Activated T-cell treated with anti-CD3 and anti-CD28 coated beads, Interleukin-2, amount 50 U/mL, for 24 hours (primary cell): ENCODE data around the gene GCNT1.
"Not testable (repeated sequence)": the region's sequence is repeated elsewhere in the genome, so short reads cannot be mapped to it uniquely, and the experiment has no call there.

Experiments
- DNase-seq: peaks from one replicate; pipeline ENCODE4 v3.0.0-alpha.2; 2020
- H3K27ac Mint-ChIP-seq: 2 replicates; pipeline ENCODE4 v1.8.0; 2020; ENCODE audit warnings: mild to moderate bottlenecking, mixed read lengths
- H3K27me3 Mint-ChIP-seq: 2 replicates; pipeline ENCODE4 v1.8.0; 2020; ENCODE audit warnings: mixed read lengths
- H3K36me3 Mint-ChIP-seq: 2 replicates; pipeline ENCODE4 v1.8.0; 2020; ENCODE audit warnings: low read depth, mixed read lengths
- H3K4me1 Mint-ChIP-seq: 2 replicates; pipeline ENCODE4 v1.8.0; 2020; ENCODE audit warnings: low read depth, mixed read lengths
- H3K4me3 Mint-ChIP-seq: 2 replicates; pipeline ENCODE4 v1.8.0; 2020; ENCODE audit warnings: mild to moderate bottlenecking, moderate library complexity, mixed read lengths
- H3K9me3 Mint-ChIP-seq: 2 replicates; pipeline ENCODE4 v1.8.0; 2020; ENCODE audit warnings: mixed read lengths

GCNT1 gene

DNA sequence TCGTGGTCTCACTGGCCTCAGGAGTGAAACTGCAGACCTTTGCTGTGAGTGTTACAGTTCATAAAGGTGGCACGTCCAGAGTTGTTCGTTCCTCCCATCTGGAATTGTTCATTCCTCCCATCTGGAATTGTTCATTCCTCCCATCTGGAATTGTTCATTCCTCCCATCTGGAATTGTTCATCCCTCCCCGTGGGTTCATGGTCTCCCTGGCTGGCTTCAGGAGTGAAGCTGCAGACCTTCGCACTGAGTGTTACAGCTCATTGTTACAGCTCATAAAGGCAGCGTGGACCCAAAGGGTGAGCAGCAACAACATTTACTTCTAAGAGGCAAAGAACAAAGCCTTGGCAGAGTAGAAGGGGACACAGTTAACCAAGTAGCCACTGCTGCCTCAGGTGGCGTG is 69.1 kb downstream of the GCNT1 start:
- Mint-ChIP-seq H3K9me3 (no peaks in the 10 kb centered on the region), H3K27ac (no peak overlapping the region), H3K4me1 (peaks cover 7% of the 10 kb centered on the region), H3K27me3 (no peaks in the 10 kb centered on the region), H3K4me3 (no peak overlapping the region), H3K36me3 (no peaks in the 10 kb centered on the region)
- DNase-seq = no peak

DNA sequence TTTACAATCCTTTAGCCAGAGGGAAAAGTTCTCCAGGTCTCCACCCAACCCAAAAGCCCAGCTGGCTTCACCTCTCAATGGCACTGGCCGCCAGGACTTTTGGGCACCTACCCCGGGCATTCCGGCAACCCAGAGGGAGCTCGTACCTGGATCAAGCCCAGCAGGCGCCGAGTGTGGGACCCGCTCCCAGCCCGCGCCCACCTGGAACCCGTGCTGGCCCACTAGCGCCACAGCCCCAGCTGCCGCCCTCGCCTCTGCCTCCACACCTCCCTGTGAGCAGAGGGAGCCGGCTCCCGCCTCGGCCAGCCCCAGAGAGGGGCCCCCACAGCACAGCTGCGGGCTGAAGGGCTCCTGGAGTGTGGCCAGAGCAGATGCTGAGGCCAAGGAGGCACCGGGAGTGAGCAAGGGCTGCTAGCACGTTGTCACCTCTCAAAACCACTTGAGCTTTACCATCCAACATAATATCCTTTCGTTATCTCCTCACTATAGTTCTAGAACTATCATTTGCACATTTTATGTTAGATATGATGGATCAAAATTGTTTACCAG is 69.7 kb downstream of the GCNT1 start:
- no peaks in the 10 kb centered on the region for H3K36me3 Mint-ChIP-seq
- no peaks in the 10 kb centered on the region for H3K27me3 Mint-ChIP-seq
- H3K4me3 Mint-ChIP-seq = no peak overlapping the region
- no peak for DNase-seq
- H3K9me3 Mint-ChIP-seq = no peaks in the 10 kb centered on the region
- no peak overlapping the region for H3K27ac Mint-ChIP-seq
- H3K4me1 Mint-ChIP-seq = peaks cover 12% of the 10 kb centered on the region

DNA sequence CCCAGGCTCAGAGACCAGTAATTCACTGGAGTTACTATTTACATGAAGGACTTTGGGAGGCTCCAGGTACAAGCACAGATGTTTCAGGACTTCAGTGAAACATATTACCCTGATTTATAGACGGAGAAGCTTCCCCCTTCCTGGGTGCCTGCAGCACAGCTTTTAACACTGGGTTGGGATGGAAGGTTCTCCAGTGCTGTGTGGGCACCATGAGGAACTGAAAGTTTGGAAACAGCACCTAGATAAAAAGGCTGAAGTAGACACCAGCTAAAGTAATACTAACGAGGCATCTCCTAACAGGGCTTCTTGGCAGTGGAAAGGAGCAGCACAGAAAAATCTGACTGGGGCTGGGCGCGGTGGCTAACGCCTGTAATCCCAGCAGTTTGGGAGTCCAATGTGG is 70.7 kb downstream of the GCNT1 start:
- no peak for DNase-seq
- Mint-ChIP-seq H3K27me3 (no peaks in the 10 kb centered on the region), H3K4me1 (peaks cover 17% of the 10 kb centered on the region), H3K9me3 (no peaks in the 10 kb centered on the region), H3K36me3 (no peaks in the 10 kb centered on the region), H3K4me3 (no peak overlapping the region), H3K27ac (no peak overlapping the region)

DNA sequence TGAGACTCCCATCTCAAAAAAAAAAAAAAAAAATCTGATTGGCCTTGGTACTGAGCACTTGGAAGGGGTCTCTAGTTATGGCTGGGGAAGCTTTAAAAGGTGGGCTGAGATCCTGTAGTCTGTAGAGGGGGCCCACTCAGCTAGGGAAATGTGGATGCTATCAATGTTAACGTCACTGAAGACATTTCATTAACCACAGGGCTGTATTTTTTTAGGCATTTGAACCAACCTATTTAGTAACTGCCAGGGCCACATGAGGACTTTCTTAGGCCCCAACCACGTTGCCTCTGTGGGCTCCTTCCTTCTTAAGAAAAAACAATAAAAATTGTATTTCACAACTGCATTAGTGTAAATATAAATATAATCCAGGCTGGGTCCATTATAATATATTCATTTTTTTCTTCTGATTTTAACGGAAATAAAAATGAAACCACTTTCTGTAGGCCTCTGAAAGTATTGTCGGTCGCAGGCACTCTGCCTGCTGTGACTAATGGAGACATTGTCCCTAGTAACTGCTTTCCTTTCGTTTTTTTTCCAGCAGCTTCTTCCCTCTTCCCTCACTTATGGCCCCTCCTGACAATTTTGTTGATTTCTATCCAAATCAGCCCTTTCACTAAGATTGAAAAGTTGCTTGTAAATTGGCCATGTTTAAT is 71.6 kb downstream of the GCNT1 start:
- Mint-ChIP-seq H3K27ac (no peak overlapping the region), H3K36me3 (no peaks in the 10 kb centered on the region), H3K9me3 (no peaks in the 10 kb centered on the region), H3K4me1 (peaks cover 17% of the 10 kb centered on the region), H3K4me3 (no peak overlapping the region), H3K27me3 (no peaks in the 10 kb centered on the region)
- no peak for DNase-seq

DNA sequence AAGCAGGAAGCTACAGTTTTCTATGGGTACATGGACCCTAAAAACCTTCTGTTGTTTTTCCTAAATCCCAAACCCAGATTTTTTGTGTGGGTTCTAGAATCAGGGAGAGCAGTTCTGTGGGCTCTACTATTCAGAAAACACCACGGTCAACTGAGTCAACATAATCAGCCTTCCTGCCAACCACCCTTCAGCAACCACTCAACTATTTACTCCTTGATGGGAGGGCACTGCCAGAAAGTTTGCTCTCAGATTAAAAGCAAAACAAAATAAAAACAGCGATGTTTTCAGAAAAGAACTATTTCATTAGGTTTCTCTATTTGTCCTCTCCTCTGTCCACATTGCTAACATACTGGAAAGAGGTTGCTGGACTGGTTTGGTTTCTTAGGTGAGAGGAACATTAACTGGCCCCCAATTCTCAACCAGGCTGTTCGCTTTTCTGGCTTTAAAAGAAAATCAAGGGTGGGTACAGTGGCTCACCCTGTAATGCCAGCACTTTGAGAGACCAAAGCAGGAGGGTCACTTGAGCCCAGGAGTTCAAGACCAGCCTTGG is 72.3 kb downstream of the GCNT1 start:
- no peak overlapping the region for H3K4me3 Mint-ChIP-seq
- peaks cover 17% of the 10 kb centered on the region for H3K4me1 Mint-ChIP-seq
- DNase-seq = no peak
- no peak overlapping the region for H3K27ac Mint-ChIP-seq
- no peaks in the 10 kb centered on the region for H3K9me3 Mint-ChIP-seq
- H3K36me3 Mint-ChIP-seq = no peaks in the 10 kb centered on the region
- no peaks in the 10 kb centered on the region for H3K27me3 Mint-ChIP-seq

DNA sequence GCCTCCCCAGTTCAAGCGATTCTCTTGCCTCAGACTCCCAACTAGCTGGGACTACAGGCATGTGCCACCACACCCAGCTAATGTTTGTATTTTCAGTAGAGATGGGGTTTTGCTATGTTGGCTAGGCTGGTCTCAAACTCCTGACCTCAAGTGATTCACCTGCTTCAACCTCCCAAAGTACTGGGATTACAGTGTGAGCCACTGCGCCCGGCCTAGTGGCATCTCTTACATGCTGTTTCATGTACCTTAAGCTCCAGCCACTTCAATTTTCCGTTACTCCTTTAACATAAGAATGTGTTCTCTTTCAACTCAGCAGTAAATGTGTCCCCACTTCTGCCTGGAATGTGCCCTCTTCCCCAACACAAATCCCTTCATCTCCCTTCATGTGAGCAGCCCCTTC is 73.9 kb downstream of the GCNT1 start:
- H3K36me3 Mint-ChIP-seq, H3K9me3 Mint-ChIP-seq, DNase-seq, H3K27me3 Mint-ChIP-seq, H3K4me3 Mint-ChIP-seq, H3K27ac Mint-ChIP-seq: not testable (repeated sequence)
- peaks cover 17% of the 10 kb centered on the region for H3K4me1 Mint-ChIP-seq

DNA sequence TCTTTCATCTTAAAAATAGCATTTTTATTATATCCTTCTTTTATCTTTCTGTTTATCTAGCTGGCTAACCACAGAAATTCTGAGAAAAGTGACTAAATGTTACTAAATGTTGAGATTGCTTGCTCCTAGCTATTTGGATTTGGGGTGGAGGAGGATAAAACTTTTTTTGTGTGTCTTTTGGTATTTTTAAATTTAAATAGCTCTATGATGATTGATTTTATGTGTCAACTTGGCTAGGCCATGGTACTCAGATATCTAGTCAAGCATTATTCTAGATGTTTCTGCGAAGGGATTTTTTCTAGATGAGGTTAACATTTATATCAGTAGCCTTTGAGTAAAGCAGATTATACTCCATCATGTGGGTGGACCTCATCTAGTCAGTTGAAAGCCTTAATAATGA is 75.0 kb downstream of the GCNT1 start:
- H3K9me3 Mint-ChIP-seq = no peaks in the 10 kb centered on the region
- no peak overlapping the region for H3K4me3 Mint-ChIP-seq
- DNase-seq = no peak
- H3K27me3 Mint-ChIP-seq = no peaks in the 10 kb centered on the region
- H3K4me1 Mint-ChIP-seq = peaks cover 17% of the 10 kb centered on the region
- H3K27ac Mint-ChIP-seq = no peak overlapping the region
- no peaks in the 10 kb centered on the region for H3K36me3 Mint-ChIP-seq

DNA sequence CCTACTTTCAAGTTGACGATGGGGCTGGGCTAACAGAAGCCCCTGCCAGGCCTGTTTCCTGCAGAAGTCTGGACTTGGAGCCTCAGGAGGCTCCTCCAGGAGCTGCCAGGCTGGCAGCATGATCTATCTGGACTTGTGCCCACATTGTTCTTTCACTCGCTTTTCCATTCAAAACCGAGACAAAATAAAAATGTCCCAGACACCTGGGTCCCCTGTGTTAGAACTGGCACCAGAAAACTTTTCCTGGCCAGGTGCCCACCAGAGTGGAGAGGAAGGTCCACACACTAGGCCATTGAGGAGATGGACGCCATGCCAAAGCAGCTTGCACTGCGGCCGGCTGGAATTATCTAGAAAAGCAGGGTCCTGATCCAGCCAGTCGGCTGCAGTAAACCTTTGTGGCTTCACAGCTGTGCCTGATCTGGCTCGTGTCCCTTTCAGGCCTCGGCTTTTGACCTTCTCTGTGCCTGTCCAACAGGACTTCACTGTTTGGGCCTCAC is 78.2 kb downstream of the GCNT1 start:
- Mint-ChIP-seq H3K9me3 (no peaks in the 10 kb centered on the region), H3K4me1 (peaks cover 11% of the 10 kb centered on the region), H3K27ac (no peak overlapping the region), H3K36me3 (no peaks in the 10 kb centered on the region), H3K4me3 (no peak overlapping the region), H3K27me3 (no peaks in the 10 kb centered on the region)
- no peak for DNase-seq

DNA sequence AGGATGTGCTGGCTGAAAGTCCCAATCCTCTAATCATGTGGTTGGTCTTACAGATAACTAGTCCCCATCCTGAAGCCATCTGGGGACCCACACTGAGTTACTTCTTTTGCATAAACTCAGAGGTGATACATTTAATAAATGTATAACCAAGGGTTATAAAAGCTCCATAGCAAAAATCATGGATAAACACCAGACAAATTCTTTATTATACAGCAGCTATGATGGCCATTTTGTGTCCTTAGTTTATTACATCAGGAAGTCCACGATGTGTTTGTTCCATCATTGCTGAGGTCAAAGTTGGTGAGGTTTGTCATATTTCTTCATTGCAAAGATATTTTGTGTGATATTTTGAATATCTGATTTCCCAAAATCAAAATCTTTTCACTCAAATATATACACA is 80.2 kb downstream of the GCNT1 start:
- Mint-ChIP-seq H3K27ac (no peak overlapping the region), H3K4me3 (no peak overlapping the region), H3K27me3 (no peaks in the 10 kb centered on the region), H3K4me1 (peaks cover 1% of the 10 kb centered on the region), H3K9me3 (peaks cover 3% of the 10 kb centered on the region), H3K36me3 (no peaks in the 10 kb centered on the region)
- DNase-seq = no peak

DNA sequence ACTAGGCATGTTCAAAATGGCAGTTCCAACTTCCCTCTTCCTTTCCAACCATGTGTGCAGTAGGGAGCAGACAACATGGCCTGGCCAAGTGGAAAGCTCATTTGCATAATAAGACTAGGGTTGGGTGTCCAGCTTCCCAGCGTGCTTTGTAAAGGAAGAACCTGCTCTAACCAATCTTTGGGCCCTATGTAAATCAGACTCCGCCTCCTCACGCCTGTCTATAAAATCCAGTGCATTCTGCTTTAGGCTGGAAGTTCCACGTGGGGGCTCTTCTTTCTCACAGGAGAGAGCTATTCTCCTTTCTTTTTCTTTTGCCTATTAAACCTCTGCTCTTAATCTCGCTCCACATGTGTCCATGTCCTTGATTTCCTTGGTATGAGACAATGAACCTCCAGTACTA is 83.4 kb downstream of the GCNT1 start:
- no peaks in the 10 kb centered on the region for H3K36me3 Mint-ChIP-seq
- DNase-seq = no peak
- peaks cover 3% of the 10 kb centered on the region for H3K9me3 Mint-ChIP-seq

DNA sequence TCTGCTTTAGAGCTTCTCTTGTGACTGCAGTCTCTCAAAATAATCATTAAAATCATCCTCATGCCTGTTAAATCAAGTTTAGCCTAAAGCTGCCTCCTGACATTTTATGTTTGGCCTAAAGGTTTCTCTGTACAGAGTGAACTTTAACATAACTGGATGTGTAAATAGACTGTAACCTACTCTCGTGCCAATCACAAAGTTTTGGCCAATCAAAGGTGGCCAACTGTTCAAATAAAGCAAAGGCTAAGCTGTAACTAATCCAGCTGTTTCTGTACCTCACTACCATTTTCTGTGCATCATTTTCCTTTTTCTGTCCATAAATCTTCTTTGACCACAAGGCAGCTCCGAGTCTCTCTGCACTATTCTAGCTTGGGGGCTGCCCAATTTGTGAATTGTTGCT is 86.2 kb downstream of the GCNT1 start:
- peaks cover 3% of the 10 kb centered on the region for H3K9me3 Mint-ChIP-seq
- no peaks in the 10 kb centered on the region for H3K36me3 Mint-ChIP-seq
- DNase-seq = no peak
- no peak overlapping the region for H3K4me3 Mint-ChIP-seq
- no peak overlapping the region for H3K27ac Mint-ChIP-seq
- no peaks in the 10 kb centered on the region for H3K4me1 Mint-ChIP-seq
- no peaks in the 10 kb centered on the region for H3K27me3 Mint-ChIP-seq

More for the DNA sequence above, 83.4 kb downstream of the GCNT1 start:
- no peaks in the 10 kb centered on the region for H3K27me3 Mint-ChIP-seq
- no peaks in the 10 kb centered on the region for H3K4me1 Mint-ChIP-seq
- H3K4me3 Mint-ChIP-seq = no peak overlapping the region
- H3K27ac Mint-ChIP-seq = no peak overlapping the region

DNA sequence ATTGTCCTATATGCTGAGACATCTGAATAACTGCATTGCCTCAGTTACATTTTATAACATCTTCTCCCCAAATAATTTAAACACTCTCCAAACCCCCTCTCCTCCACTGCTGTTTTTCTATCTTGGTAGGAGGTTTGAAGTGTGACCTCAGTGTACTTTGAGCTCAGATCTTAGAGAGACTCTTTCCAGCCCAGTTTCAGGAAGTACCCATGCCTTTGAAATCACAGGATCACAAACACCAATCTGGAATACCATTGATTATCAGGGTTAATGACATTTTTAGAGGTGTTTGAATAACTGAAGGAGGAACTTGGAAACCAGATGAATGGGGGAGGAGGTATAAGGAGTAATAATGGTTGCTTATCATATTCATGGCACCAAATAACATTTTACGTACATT is 93.2 kb downstream of the GCNT1 start:
- peaks cover 18% of the 10 kb centered on the region for H3K27me3 Mint-ChIP-seq
- H3K9me3 Mint-ChIP-seq = no peaks in the 10 kb centered on the region
- no peaks in the 10 kb centered on the region for H3K36me3 Mint-ChIP-seq
- no peak overlapping the region for H3K27ac Mint-ChIP-seq
- no peak for DNase-seq
- no peaks in the 10 kb centered on the region for H3K4me1 Mint-ChIP-seq
- no peak overlapping the region for H3K4me3 Mint-ChIP-seq

DNA sequence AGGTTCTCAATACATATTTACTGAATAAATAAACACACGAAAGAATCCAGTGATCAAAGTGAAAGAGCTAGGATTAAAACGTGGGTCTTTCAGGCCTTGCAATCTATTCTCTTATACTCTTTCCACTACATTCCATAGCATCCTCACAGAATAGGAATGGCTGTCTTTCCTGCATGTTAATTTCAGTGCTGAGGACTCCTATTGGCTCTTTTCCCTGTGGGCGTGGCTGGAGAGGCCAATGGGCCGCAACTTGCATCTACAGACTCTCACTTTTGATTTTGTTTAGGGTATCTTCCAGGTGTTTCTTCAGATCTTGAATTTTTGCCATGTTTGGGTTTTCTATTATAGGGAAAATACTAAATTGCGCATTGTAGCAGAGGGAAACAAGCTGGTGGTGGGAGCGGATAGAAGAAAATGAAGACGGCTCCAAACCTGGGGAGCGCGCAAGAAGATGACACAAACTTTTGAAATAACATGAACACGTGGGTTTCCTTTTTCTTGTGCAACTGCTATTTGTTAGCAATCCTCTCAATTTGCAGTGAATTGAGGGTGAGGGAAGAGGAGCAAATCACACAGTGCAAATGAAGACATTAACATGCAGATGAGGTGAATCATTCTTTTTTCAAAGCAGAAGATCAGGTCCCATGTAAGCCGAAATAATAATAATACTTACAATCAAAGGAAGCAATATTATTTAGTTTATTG is 93.9 kb downstream of the GCNT1 start:
- no peaks in the 10 kb centered on the region for H3K4me1 Mint-ChIP-seq
- H3K27ac Mint-ChIP-seq = no peak overlapping the region
- DNase-seq = no peak
- no peaks in the 10 kb centered on the region for H3K36me3 Mint-ChIP-seq
- H3K4me3 Mint-ChIP-seq = no peak overlapping the region
- no peaks in the 10 kb centered on the region for H3K9me3 Mint-ChIP-seq
- H3K27me3 Mint-ChIP-seq = peaks cover 20% of the 10 kb centered on the region

DNA sequence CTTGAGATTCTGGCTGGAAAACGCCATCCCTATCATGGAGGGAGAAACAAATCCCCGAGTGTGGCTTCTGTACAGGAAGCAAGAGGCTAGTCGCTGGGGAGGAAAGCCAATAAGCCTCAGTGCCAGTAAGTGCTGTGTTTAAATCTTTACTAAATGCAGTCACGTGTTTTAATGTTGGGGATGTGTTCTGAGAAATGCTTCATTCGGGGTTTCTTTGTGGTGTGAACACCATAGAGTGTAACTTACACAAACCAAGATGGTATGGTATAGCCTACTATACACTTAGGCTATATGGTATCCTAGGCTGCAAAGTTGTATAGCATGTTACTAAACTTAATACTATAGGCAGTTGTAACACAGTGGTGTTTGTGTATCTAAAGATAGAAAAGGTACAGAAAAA is 94.7 kb downstream of the GCNT1 start:
- Mint-ChIP-seq H3K27me3 (peaks cover 20% of the 10 kb centered on the region), H3K4me3 (no peak overlapping the region), H3K4me1 (no peaks in the 10 kb centered on the region), H3K27ac (no peak overlapping the region), H3K9me3 (no peaks in the 10 kb centered on the region), H3K36me3 (no peaks in the 10 kb centered on the region)
- no peak for DNase-seq
